Endothelial cell of umbilical vein (primary cell): ENCODE results near the gene CLTCL1. TPM values are rescaled to one million over a fixed set of nuclear protein-coding genes. Genes with fewer than 3 reads are reported as not detected.

ENCODE experiments used
- BruUV-seq: library from RNA; stranded (reverse); fragments of 400-500 nt; replicated peaks from 2 replicates; lab custom pipeline; 2021; lab: Mats Ljungman, UMichigan
- CTCF ChIA-PET: fragments of 300-600, 350-600 bp; sonication (Branson Sonifier 250); formaldehyde crosslinking; loops from one replicate; lab custom pipeline; 2021; ENCODE audit warnings: antibody characterized with exemption, inconsistent platforms; lab: Charles Lee
- POLR2A ChIA-PET: fragments of 300-600, 350-600 bp; sonication (Branson Sonifier 250); formaldehyde crosslinking; loops from one replicate; lab custom pipeline; 2021; ENCODE audit warnings: antibody characterized with exemption, inconsistent platforms; lab: Charles Lee
- DNase-seq: peaks from one replicate; pipeline ENCODE4 v3.0.0-alpha.2; 2011; ENCODE audit warnings: low read depth, low spot score
- FAIRE-seq: peaks from 2 replicates; lab custom pipeline; 2011; peaks lifted over from hg19 to GRCh38; lab: Jason Lieb, UNC
- H2AFZ ChIP-seq: 2 replicates; pipeline ENCODE4 v1.6.0; 2012; ENCODE audit warnings: low read depth, low read length, control low read depth, inconsistent platforms
- H3K27ac ChIP-seq: 2 replicates; pipeline ENCODE4 v1.5.1; 2011; ENCODE audit warnings: low read depth, mild to moderate bottlenecking, control low read depth, low read length, moderate library complexity; ENCODE audit not compliant: insufficient read depth
- H3K27me3 ChIP-seq, 2 experiments: 2 replicates each; pipeline versions ENCODE4 v1.6.0 to v1.6.1; 2011; ENCODE audit warnings: low read length in 2 of 2, mixed read lengths in 1 of 2; ENCODE audit not compliant: control insufficient read depth in 2 of 2, insufficient read depth in 2 of 2
- H3K36me3 ChIP-seq, 2 experiments: 2 replicates in 1 of 2; 3 replicates in 1 of 2; pipeline ENCODE4 v1.5.1; 2011; ENCODE audit warnings: low read length in 2 of 2, mild to moderate bottlenecking in 1 of 2, moderate library complexity in 1 of 2; ENCODE audit not compliant: control insufficient read depth in 2 of 2, insufficient read depth in 2 of 2; ENCODE audit errors: extremely low read depth in 1 of 2
- H3K4me1 ChIP-seq: 3 replicates; pipeline ENCODE4 v1.5.1; 2011; ENCODE audit warnings: mild to moderate bottlenecking, low read length; ENCODE audit not compliant: control insufficient read depth, insufficient read depth; ENCODE audit errors: extremely low read depth
- H3K4me2 ChIP-seq: 2 replicates; pipeline ENCODE4 v1.6.1; 2011; ENCODE audit warnings: low read length, control low read depth, mixed read lengths; ENCODE audit not compliant: insufficient read depth
- H3K4me3 ChIP-seq, 3 experiments: fragments of 200-600 bp in 1 of 3; sonication (generic), shearing (Covaris generic) in 1 of 3; replicated peaks in 1 of 3; 2 replicates each; pipeline ENCODE4 v1.5.1; 2011 to 2016; ENCODE audit warnings: control low read depth in 3 of 3, low read length in 3 of 3, mild to moderate bottlenecking in 2 of 3, inconsistent platforms in 1 of 3, low read depth in 1 of 3, moderate library complexity in 1 of 3; ENCODE audit not compliant: insufficient read depth in 1 of 3
- H3K79me2 ChIP-seq: 2 replicates; pipeline ENCODE4 v1.6.0; 2012; ENCODE audit warnings: low read length, inconsistent platforms; ENCODE audit not compliant: control insufficient read depth, insufficient read depth
- H3K9ac ChIP-seq: replicated peaks from 2 replicates; pipeline ENCODE3; 2011; ENCODE audit warnings: low read length, control low read depth; ENCODE audit not compliant: insufficient read depth; ENCODE audit errors: extremely low read depth
- H3K9me1 ChIP-seq: replicated peaks from 3 replicates; pipeline ENCODE4 v1.6.0; 2011; ENCODE audit warnings: mild to moderate bottlenecking, low read length; ENCODE audit not compliant: control insufficient read depth, insufficient read depth; ENCODE audit errors: extremely low read depth
- H3K9me3 ChIP-seq: replicated peaks from 2 replicates; pipeline ENCODE4 v1.5.1; 2012; ENCODE audit warnings: low read length, inconsistent platforms; ENCODE audit not compliant: control insufficient read depth, insufficient read depth
- H4K20me1 ChIP-seq: replicated peaks from 2 replicates; pipeline ENCODE3; 2011; ENCODE audit warnings: mild to moderate bottlenecking, low read length; ENCODE audit not compliant: control insufficient read depth, insufficient read depth; ENCODE audit errors: extremely low read depth
- CTCF ChIP-seq, 2 donors: IDR thresholded peaks; 1 replicate in 1 of 2; 2 replicates in 1 of 2; pipeline ENCODE4 v1.5.1; 2011; ENCODE audit warnings: low read length in 2 of 2, mild to moderate bottlenecking in 2 of 2, moderate library complexity in 2 of 2, control low read depth in 1 of 2, inconsistent platforms in 1 of 2, low read depth in 1 of 2; ENCODE audit not compliant: insufficient read depth in 1 of 2; ENCODE audit errors: extremely low read depth in 1 of 2
- EZH2 ChIP-seq: IDR thresholded peaks from 2 replicates; pipeline ENCODE4 v1.6.1; 2012; ENCODE audit warnings: borderline replicate concordance, low read depth, mild to moderate bottlenecking, moderate library complexity, low read length, inconsistent platforms; ENCODE audit not compliant: severe bottlenecking
- FOS ChIP-seq: IDR thresholded peaks from 2 replicates; pipeline ENCODE4 v1.6.1; 2011; ENCODE audit warnings: mild to moderate bottlenecking, low read length, moderate library complexity, borderline replicate concordance; ENCODE audit not compliant: insufficient read depth
- GATA2 ChIP-seq: IDR thresholded peaks from 2 replicates; pipeline ENCODE4 v1.7.0; 2011; ENCODE audit warnings: low read depth, mild to moderate bottlenecking, moderate library complexity, mixed read lengths, low read length; ENCODE audit not compliant: insufficient read length, insufficient read depth
- JUN ChIP-seq: IDR thresholded peaks from 2 replicates; pipeline ENCODE4 v1.6.1; 2011; ENCODE audit warnings: borderline replicate concordance, low read depth; ENCODE audit not compliant: insufficient read length, insufficient read depth
- MYC ChIP-seq: IDR thresholded peaks from one replicate; pipeline ENCODE4 v1.6.1; 2011; ENCODE audit warnings: mild to moderate bottlenecking, low read depth, low read length
- POLR2A ChIP-seq: IDR thresholded peaks from 2 replicates; pipeline ENCODE4 v1.6.1; 2012; ENCODE audit warnings: low read depth, mild to moderate bottlenecking, control low read depth, low read length
- POLR2AphosphoS5 ChIP-seq: IDR thresholded peaks from 2 replicates; pipeline ENCODE4 v1.6.1; 2012; ENCODE audit warnings: low read depth, mild to moderate bottlenecking, control low read depth, low read length, moderate library complexity; ENCODE audit not compliant: insufficient read depth
- dilution Hi-C: fragments of 300-500 bp; cut with MboI; formaldehyde crosslinking; loops from one replicate; pipeline ENCODE4 v1.15.0; 2019; ENCODE audit warnings: low sequenced_read_pairs; ENCODE audit not compliant: extremely low pct_ligation_motif_present
- intact Hi-C: fragments of 100-400 bp; cut with micrococcal nuclease; formaldehyde crosslinking; loops from one replicate; pipeline ENCODE4 v1.10.0; 2022
- polyA plus RNA-seq, 4 experiments: library from polyadenylated mRNA; depleted of rRNA in 3 of 4; stranded (reverse) in 3 of 4; unstranded in 1 of 4; fragments of >200 nt; gene quantifications; 2 replicates each; pipeline versions ENCODE4 v1.2.1 to v1.2.3, GENCODE V29; 2011 to 2012; ENCODE audit warnings: missing spikeins in 1 of 4
- total RNA-seq: library from RNA; stranded (reverse); gene quantifications from 2 replicates; pipeline ENCODE4 v1.2.3, GENCODE V29; 2021
- TF ChIP-seq, protein P1 (sequence below): IDR thresholded peaks from 2 replicates; pipeline ENCODE4 v1.6.1; 2011; ENCODE audit not compliant: insufficient read depth, insufficient read length

The CLTCL1 gene
- total and polyA plus RNA-seq, 2 donors (not counting 3 experiments of a cell fraction or from before 2014, with no cell fraction given) = 5.0 to 6.2 TPM

DNA sequence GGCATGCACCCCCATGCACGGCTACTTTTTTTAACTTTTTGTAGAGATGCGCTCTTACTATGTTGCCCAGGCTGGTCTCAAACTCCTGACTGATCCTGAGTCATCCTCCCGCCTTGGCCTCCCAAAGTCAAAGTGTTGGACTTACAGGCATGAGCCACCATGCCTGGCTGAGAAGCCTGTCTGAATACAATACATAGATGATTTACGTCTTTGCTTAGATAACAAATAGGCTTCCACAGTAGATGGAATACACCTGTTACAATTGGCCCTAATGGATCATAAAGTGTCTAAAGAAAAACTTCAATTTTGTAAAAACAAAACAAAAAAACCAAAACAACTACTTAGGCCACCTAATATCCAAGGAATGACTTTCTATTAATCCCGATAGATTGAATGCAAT lies 13.0 kb upstream of the CLTCL1 start:
- H3K9me3 ChIP-seq = no peaks in the 10 kb centered on the region
- dilution Hi-C loops = no loop called here
- no peak overlapping the region for H3K4me3 ChIP-seq
- no TSS peak for BruUV-seq
- intact Hi-C loops = no loop called here
- ChIA-PET POLR2A (no interaction called here), CTCF (no interaction called here)
- no peak overlapping the region for H3K27ac ChIP-seq
- no peaks in the 10 kb centered on the region for H3K4me1 ChIP-seq
- no peaks in the 10 kb centered on the region for H3K9me1 ChIP-seq
- H2AFZ ChIP-seq = no peak overlapping the region
- no peaks in the 10 kb centered on the region for H4K20me1 ChIP-seq
- H3K36me3 ChIP-seq = no peaks in the 10 kb centered on the region
- DNase-seq (no peak), FAIRE-seq (no peak)
- H3K4me2 ChIP-seq = no peak overlapping the region
- peaks cover 0 to 2% of the 10 kb centered on the region in 2 experiments for H3K27me3 ChIP-seq
- H3K9ac ChIP-seq = no peak overlapping the region
- no peaks in the 10 kb centered on the region for H3K79me2 ChIP-seq
- TF ChIP-seq GATA2 (no peak), JUN (no peak), POLR2AphosphoS5 (no peak), MYC (no peak), POLR2A (no peak), CTCF (IDR thresholded peaks at IDR 0.05; ENCODE audit: extremely low read depth in 1 of 2, insufficient read depth in 1 of 2, low read depth in 1 of 2, low read length in 2 of 2) (no peak), FOS (no peak), EZH2 (no peak)
- TF ChIP-seq, protein P1, sequence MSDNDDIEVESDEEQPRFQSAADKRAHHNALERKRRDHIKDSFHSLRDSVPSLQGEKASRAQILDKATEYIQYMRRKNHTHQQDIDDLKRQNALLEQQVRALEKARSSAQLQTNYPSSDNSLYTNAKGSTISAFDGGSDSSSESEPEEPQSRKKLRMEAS = no peak
